H9 (cell line): ENCODE data around the gene RUNX2. TPM values are rescaled to one million over a fixed set of nuclear protein-coding genes. Genes with fewer than 3 reads are reported as not detected.
A peak's percentile ranks its signal among the peaks of the same experiment; 100 is the strongest.

Experiments
- DNase-seq: peaks from one replicate; pipeline ENCODE4 v3.0.0-alpha.2; 2017
- H2AFZ ChIP-seq: one replicate; pipeline ENCODE4 v1.6.1; 2013; ENCODE audit warnings: mild to moderate bottlenecking, low read length, control low read depth, moderate library complexity
- H2AK5ac ChIP-seq: 2 replicates; pipeline ENCODE4 v1.6.1; 2013; ENCODE audit warnings: low read length, control low read depth, mixed read lengths; ENCODE audit not compliant: insufficient read length
- H2BK120ac ChIP-seq: one replicate; pipeline ENCODE4 v1.6.1; 2013; ENCODE audit warnings: low read depth, mild to moderate bottlenecking, low read length, control low read depth, inconsistent platforms; ENCODE audit not compliant: poor library complexity, severe bottlenecking
- H2BK12ac ChIP-seq: 2 replicates; pipeline ENCODE4 v1.6.1; 2013; ENCODE audit warnings: low read length, control low read depth, mixed read lengths, low read depth; ENCODE audit not compliant: insufficient read length
- H2BK15ac ChIP-seq: 2 replicates; pipeline ENCODE4 v1.6.1; 2013; ENCODE audit warnings: low read depth, low read length, control low read depth
- H2BK20ac ChIP-seq: one replicate; pipeline ENCODE4 v1.6.1; 2013; ENCODE audit warnings: low read depth, mild to moderate bottlenecking, low read length, control low read depth, inconsistent platforms; ENCODE audit not compliant: poor library complexity, severe bottlenecking
- H2BK5ac ChIP-seq: 2 replicates; pipeline ENCODE4 v1.6.1; 2013; ENCODE audit warnings: low read length, control low read depth, mixed read lengths; ENCODE audit not compliant: insufficient read length
- H3K14ac ChIP-seq: 2 replicates; pipeline ENCODE4 v1.6.1; 2013; ENCODE audit warnings: low read length, control low read depth; ENCODE audit not compliant: insufficient read depth
- H3K18ac ChIP-seq: 2 replicates; pipeline ENCODE4 v1.6.1; 2013; ENCODE audit warnings: low read depth, mild to moderate bottlenecking, mixed read lengths, low read length, control low read depth; ENCODE audit not compliant: insufficient read length
- H3K23ac ChIP-seq: 2 replicates; pipeline ENCODE4 v1.6.1; 2013; ENCODE audit warnings: low read length, control low read depth, mixed read lengths, low read depth; ENCODE audit not compliant: insufficient read length
- H3K23me2 ChIP-seq: 2 replicates; pipeline ENCODE4 v1.6.1; 2013; ENCODE audit warnings: low read depth, mild to moderate bottlenecking, mixed read lengths, low read length, control low read depth; ENCODE audit not compliant: insufficient read length, poor library complexity, severe bottlenecking
- H3K27ac ChIP-seq: 2 replicates; pipeline ENCODE4 v1.5.1; 2013; ENCODE audit warnings: low read length, control low read depth, mixed read lengths, low read depth; ENCODE audit not compliant: insufficient read length
- H3K27me3 ChIP-seq: 2 replicates; pipeline ENCODE4 v1.6.1; 2013; ENCODE audit warnings: low read length, control low read depth, inconsistent platforms; ENCODE audit not compliant: insufficient read depth
- H3K4ac ChIP-seq: 2 replicates; pipeline ENCODE4 v1.6.1; 2013; ENCODE audit warnings: low read depth, mild to moderate bottlenecking, control low read depth, inconsistent platforms, low read length, moderate library complexity
- H3K4me1 ChIP-seq: 2 replicates; pipeline ENCODE4 v1.6.1; 2013; ENCODE audit warnings: low read length, control low read depth, inconsistent platforms; ENCODE audit not compliant: insufficient read depth
- H3K4me2 ChIP-seq: 2 replicates; pipeline ENCODE4 v1.6.1; 2013; ENCODE audit warnings: low read length, control low read depth, mixed read lengths; ENCODE audit not compliant: insufficient read length, insufficient read depth
- H3K56ac ChIP-seq: 2 replicates; pipeline ENCODE4 v1.6.1; 2013; ENCODE audit warnings: low read depth, mild to moderate bottlenecking, mixed read lengths, low read length, control low read depth; ENCODE audit not compliant: insufficient read length
- H3K79me1 ChIP-seq: 2 replicates; pipeline ENCODE4 v1.6.1; 2013; ENCODE audit warnings: low read depth, mild to moderate bottlenecking, moderate library complexity, low read length, control low read depth, inconsistent platforms; ENCODE audit not compliant: insufficient read depth, poor library complexity, severe bottlenecking
- H3K79me2 ChIP-seq: 2 replicates; pipeline ENCODE4 v1.6.1; 2013; ENCODE audit warnings: low read length, control low read depth, inconsistent platforms; ENCODE audit not compliant: insufficient read depth
- H3K9ac ChIP-seq: 2 replicates; pipeline ENCODE4 v1.6.1; 2013; ENCODE audit warnings: low read length, control low read depth, mixed read lengths; ENCODE audit not compliant: insufficient read length; ENCODE audit errors: extremely low read depth
- H3K9me3 ChIP-seq: one replicate; pipeline ENCODE4 v1.6.1; 2013; ENCODE audit warnings: low read depth, low read length, inconsistent platforms; ENCODE audit not compliant: control insufficient read depth
- H3T11ph ChIP-seq: one replicate; pipeline ENCODE4 v1.6.1; 2013; ENCODE audit warnings: mild to moderate bottlenecking, low read length, control low read depth, inconsistent platforms
- H4K20me1 ChIP-seq: one replicate; pipeline ENCODE4 v1.6.1; 2013; ENCODE audit not compliant: control insufficient read depth, insufficient read length, insufficient read depth
- H4K5ac ChIP-seq: 2 replicates; pipeline ENCODE4 v1.6.1; 2013; ENCODE audit warnings: low read depth, mild to moderate bottlenecking, mixed read lengths, low read length, control low read depth; ENCODE audit not compliant: insufficient read length
- H4K8ac ChIP-seq: replicated peaks from 2 replicates; pipeline ENCODE4 v1.6.1; 2013; ENCODE audit warnings: low read length, control low read depth, mixed read lengths, low read depth; ENCODE audit not compliant: insufficient read length
- H4K91ac ChIP-seq: 2 replicates; pipeline ENCODE4 v1.6.1; 2013; ENCODE audit warnings: low read depth, mild to moderate bottlenecking, moderate library complexity, mixed read lengths, low read length, control low read depth; ENCODE audit not compliant: insufficient read length
- H3K27ac Mint-ChIP-seq, 3 experiments: 2 replicates in 2 of 3; 3 replicates in 1 of 3; pipeline ENCODE4 v1.8.0; 2020 to 2021; ENCODE audit warnings: mixed read lengths in 3 of 3, mild to moderate bottlenecking in 1 of 3, moderate library complexity in 1 of 3
- H3K27me3 Mint-ChIP-seq: 2 replicates; pipeline ENCODE4 v1.8.0; 2021; ENCODE audit warnings: low read depth, mild to moderate bottlenecking, moderate library complexity, mixed read lengths
- H3K36me3 Mint-ChIP-seq, 3 experiments: 2 replicates in 2 of 3; 3 replicates in 1 of 3; pipeline ENCODE4 v1.8.0; 2020 to 2021; ENCODE audit warnings: low read depth in 3 of 3, mixed read lengths in 3 of 3; ENCODE audit not compliant: insufficient read depth in 1 of 3
- H3K4me1 Mint-ChIP-seq, 2 experiments: 2 replicates each; pipeline ENCODE4 v1.8.0; 2020; ENCODE audit warnings: mixed read lengths in 2 of 2
- H3K4me3 Mint-ChIP-seq, 2 experiments: 2 replicates in 1 of 2; 3 replicates in 1 of 2; pipeline ENCODE4 v1.8.0; 2020 to 2021; ENCODE audit warnings: mild to moderate bottlenecking in 2 of 2, mixed read lengths in 2 of 2, moderate library complexity in 1 of 2
- H3K9me3 Mint-ChIP-seq, 2 experiments: 2 replicates in 1 of 2; 3 replicates in 1 of 2; pipeline ENCODE4 v1.8.0; 2020; ENCODE audit warnings: mild to moderate bottlenecking in 2 of 2, mixed read lengths in 2 of 2, moderate library complexity in 1 of 2
- CTCF ChIP-seq: fragments of 200-600 bp; sonication (generic); conservative IDR thresholded peaks from 3 replicates; pipeline ENCODE4 v1.8.0; 2021; ENCODE audit warnings: antibody characterized with exemption, mild to moderate bottlenecking
- WGBS: extraction: QIAGEN DNeasy Blood & Tissue Kit; methylation state at CpG from one replicate; pipeline ENCODE4 v1.1.7; 2013; ENCODE audit warnings: missing lambda C conversion rate, low lambda C conversion rate, mixed read lengths; ENCODE audit not compliant: insufficient read length; ENCODE audit errors: extremely low coverage; 5-methylcytosine and 5-hydroxymethylcytosine counted together
- total RNA-seq: library from RNA; stranded (reverse); gene quantifications from 2 replicates; pipeline ENCODE4 v1.2.1, GENCODE V29; 2021

The RUNX2 gene
- total RNA-seq, 1 experiment from 2014 or later, result 0.15 TPM

GRCh38 chr6:45619211-45619760 is 291.2 kb downstream of the RUNX2 start:
- Mint-ChIP-seq H3K4me3 (no peak overlapping the region), H3K4me1 (peaks cover 4 to 5% of the 10 kb centered on the region in 2 experiments), H3K27ac (no peak overlapping the region), H3K9me3 (no peaks in the 10 kb centered on the region), H3K27me3 (peaks cover 7% of the 10 kb centered on the region), H3K36me3 (no peaks in the 10 kb centered on the region; a peak in 1 of 7 replicates)
- no peaks in the 10 kb centered on the region for H3K23me2 ChIP-seq
- H2BK15ac ChIP-seq, result 0 out of 2 replicates have a peak overlapping the region, but pooled peaks have one; percentile 20
- H3K27ac ChIP-seq, result no peak overlapping the region
- no peak overlapping the region for H3K18ac ChIP-seq
- H2AK5ac ChIP-seq, result no peak overlapping the region
- H3K56ac ChIP-seq, result no peak overlapping the region
- no peak overlapping the region for H3K4ac ChIP-seq
- no peaks in the 10 kb centered on the region for H3K9me3 ChIP-seq
- H2BK20ac ChIP-seq, result no peak overlapping the region
- H2AFZ ChIP-seq, result no peak overlapping the region
- H4K8ac ChIP-seq, result no peak overlapping the region
- H3K79me2 ChIP-seq, result no peaks in the 10 kb centered on the region
- H4K5ac ChIP-seq, result no peak overlapping the region
- no peak overlapping the region for H3K23ac ChIP-seq
- no peak overlapping the region for H3K9ac ChIP-seq
- H3T11ph ChIP-seq, result no peak overlapping the region
- TF ChIP-seq CTCF, result no peak
- H3K14ac ChIP-seq, result no peak overlapping the region
- no peaks in the 10 kb centered on the region for H3K27me3 ChIP-seq
- no peak overlapping the region for H4K91ac ChIP-seq
- H3K4me2 ChIP-seq, result no peak overlapping the region
- H3K79me1 ChIP-seq, result no peaks in the 10 kb centered on the region
- no peaks in the 10 kb centered on the region for H4K20me1 ChIP-seq
- H2BK5ac ChIP-seq, result no peak overlapping the region
- H2BK12ac ChIP-seq, result no peak overlapping the region
- no peak for DNase-seq
- no peaks in the 10 kb centered on the region for H3K4me1 ChIP-seq
- WGBS, result no CpG with 5 or more reads among the region's 11 CpGs
- H2BK120ac ChIP-seq, result no peak overlapping the region
